Activated T-helper 9 cell treated with anti-CD3 and anti-CD28 coated beads, Interleukin-2, amount 50 U/mL, for 16 hours (primary cell): Measurements from ENCODE around the gene TUBGCP4.
A peak's percentile ranks its signal among the peaks of the same experiment; 100 is the strongest.
"Not testable (repeated sequence)": the region's sequence is repeated elsewhere in the genome, so short reads cannot be mapped to it uniquely, and the experiment has no call there.

Source experiments
- DNase-seq: peaks from one replicate; pipeline ENCODE4 v3.0.0-alpha.2; 2020; ENCODE audit warnings: low read depth

TUBGCP4 gene

GRCh38 chr15:43370975-43371974, at the start of gene TUBGCP4, which contains the start of gene ZSCAN29:
TSS of gene TUBGCP4 (plus strand) at chr15:43371101. CDS start at chr15:43371355, 254 bp downstream.
TSS of gene ZSCAN29 (minus strand) at chr15:43371043. CDS start at chr15:43369913, 1,130 bp downstream.
- peak; percentile 69 for DNase-seq

- no peak for DNase-seq
Observed at GRCh38 chr15:43325039-43325684, 45.7 kb upstream of the TUBGCP4 start.

- DNase-seq, result no peak
Observed at GRCh38 chr15:43329217-43329959, 41.5 kb upstream of the TUBGCP4 start.

- DNase-seq, result peak; percentile 82
Observed at GRCh38 chr15:43329960-43330779, 40.7 kb upstream of the TUBGCP4 start, which contains the start of gene LCMT2. TSS of gene LCMT2 (minus strand) at chr15:43330573. CDS start at chr15:43330489, 84 bp downstream.

GRCh38 chr15:43330780-43331087, 40.2 kb upstream of the TUBGCP4 start:
- no peak for DNase-seq

GRCh38 chr15:43346305-43346704, 24.6 kb upstream of the TUBGCP4 start:
- DNase-seq, result no peak

- DNase-seq, result no peak
Observed at GRCh38 chr15:43347114-43347513, 23.8 kb upstream of the TUBGCP4 start.

- no peak for DNase-seq
Observed at GRCh38 chr15:43352693-43353382, 18.1 kb upstream of the TUBGCP4 start.

GRCh38 chr15:43360821-43361220, 10.1 kb upstream of the TUBGCP4 start:
- no peak for DNase-seq

- no peak for DNase-seq
Observed at GRCh38 chr15:43361313-43361903, 9.5 kb upstream of the TUBGCP4 start.

- peak; percentile 2 for DNase-seq
Observed at GRCh38 chr15:43370310-43370974, 459 bp upstream of the TUBGCP4 start.

GRCh38 chr15:43376017-43376705, 5.3 kb downstream of the TUBGCP4 start:
- no peak for DNase-seq

GRCh38 chr15:43378601-43379000, 7.7 kb downstream of the TUBGCP4 start:
- DNase-seq, result no peak

- DNase-seq, result no peak
Observed at GRCh38 chr15:43382310-43382709, 11.4 kb downstream of the TUBGCP4 start.

GRCh38 chr15:43383070-43383469, 12.2 kb downstream of the TUBGCP4 start:
- DNase-seq, result no peak

- DNase-seq, result no peak
Observed at GRCh38 chr15:43390723-43391122, 19.8 kb downstream of the TUBGCP4 start.

GRCh38 chr15:43393592-43393991, 22.7 kb downstream of the TUBGCP4 start:
- DNase-seq, result not testable (repeated sequence)

- DNase-seq, result no peak
Observed at GRCh38 chr15:43402255-43402654, 31.4 kb downstream of the TUBGCP4 start.

- DNase-seq, result no peak
Observed at GRCh38 chr15:43403616-43404015, 32.7 kb downstream of the TUBGCP4 start.
